Rectal smooth muscle tissue (tissue), 1 donor: Measurements from ENCODE around the gene MIA.

ENCODE experiments used
- H3K27ac ChIP-seq: one replicate; pipeline ENCODE4 v1.7.0; 2013; ENCODE audit warnings: low read depth, low read length, inconsistent platforms
- H3K27me3 ChIP-seq: one replicate; pipeline ENCODE4 v1.7.0; 2013; ENCODE audit warnings: low read length; ENCODE audit not compliant: control insufficient read depth, insufficient read depth
- H3K36me3 ChIP-seq: one replicate; pipeline ENCODE4 v1.7.0; 2013; ENCODE audit warnings: low read length; ENCODE audit not compliant: control insufficient read depth, insufficient read depth
- H3K4me1 ChIP-seq: one replicate; pipeline ENCODE4 v1.7.0; 2013; ENCODE audit warnings: low read length; ENCODE audit not compliant: control insufficient read depth, insufficient read depth
- H3K4me3 ChIP-seq: one replicate; pipeline ENCODE4 v1.7.0; 2013; ENCODE audit warnings: low read length
- H3K9ac ChIP-seq: one replicate; pipeline ENCODE4 v1.7.0; 2013; ENCODE audit warnings: low read length

MIA gene

GRCh38 chr19:40797166-40797962 lies 22.0 kb downstream of the MIA start:
- no peak overlapping the region for H3K9ac ChIP-seq
- peaks cover 21% of the 10 kb centered on the region for H3K4me1 ChIP-seq
- peaks cover 11% of the 10 kb centered on the region for H3K36me3 ChIP-seq
- no peaks in the 10 kb centered on the region for H3K27me3 ChIP-seq
- peak overlapping the region; percentile 71 for H3K4me3 ChIP-seq
- H3K27ac ChIP-seq = peak overlapping the region; percentile 95

GRCh38 chr19:40797963-40798682 lies 22.8 kb downstream of the MIA start:
- H3K9ac ChIP-seq = peak overlapping the region; percentile 38

GRCh38 chr19:40798683-40799557 lies 23.6 kb downstream of the MIA start, which contains the start of gene EGLN2:
Gene EGLN2, plus strand, starts transcription at chr19:40799191. Its CDS starts 1,382 bp downstream, at chr19:40800573.
- Histone ChIP-seq H3K36me3 (peaks cover 11% of the 10 kb centered on the region), H3K27me3 (no peaks in the 10 kb centered on the region), H3K4me3 (peak within 1 kb of the TSS; percentile 84), H3K4me1 (peaks cover 34% of the 10 kb centered on the region), H3K27ac (peak within 1 kb of the TSS; percentile 95), H3K9ac (peak within 1 kb of the TSS; percentile 78)

More at GRCh38 chr19:40797963-40798682, 22.8 kb downstream of the MIA start:
- H3K4me3 ChIP-seq = peak overlapping the region; percentile 71
- peaks cover 28% of the 10 kb centered on the region for H3K4me1 ChIP-seq
- no peaks in the 10 kb centered on the region for H3K27me3 ChIP-seq
- peaks cover 11% of the 10 kb centered on the region for H3K36me3 ChIP-seq
- H3K27ac ChIP-seq = peak overlapping the region; percentile 95

DNA sequence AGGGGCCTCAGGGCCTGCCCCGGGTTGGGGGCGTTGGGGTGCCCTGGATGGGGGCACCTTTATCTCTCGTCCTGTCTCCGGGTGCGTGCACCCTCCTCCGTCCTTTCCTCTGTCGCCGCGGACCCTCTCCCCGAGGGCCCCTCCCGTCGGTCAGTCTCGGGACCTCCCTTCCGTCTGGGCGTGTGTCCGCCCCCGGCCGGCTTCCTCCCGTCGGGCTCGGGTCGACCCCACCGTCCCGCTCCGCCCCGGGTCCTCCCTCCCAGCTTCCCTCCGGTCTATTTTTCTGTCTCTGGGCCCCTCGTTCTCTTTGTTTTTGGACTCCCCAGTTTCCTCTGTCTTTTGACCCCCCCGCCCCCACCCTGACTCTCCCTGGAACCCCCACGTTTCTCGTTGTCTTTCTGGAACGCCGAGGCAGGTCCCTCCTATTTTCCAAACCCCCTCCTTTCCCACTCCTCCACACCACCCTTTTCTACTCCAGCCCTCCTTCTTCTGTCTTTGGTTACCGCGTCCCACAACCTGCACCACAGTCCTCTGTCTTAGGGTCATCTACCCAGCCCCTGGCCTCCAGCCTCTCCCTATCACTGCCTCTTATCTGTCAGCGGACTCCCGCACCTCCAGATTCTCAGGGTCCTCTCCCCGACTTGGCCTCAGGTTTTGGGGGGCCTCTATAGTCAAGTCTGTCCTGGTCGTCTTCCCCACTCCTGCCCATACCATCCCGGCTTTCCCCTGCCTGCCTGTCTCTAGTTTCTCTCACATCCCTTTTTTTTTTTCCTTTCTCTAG lies 24.4 kb downstream of the MIA start:
- Histone ChIP-seq H3K27ac (peak overlapping the region; percentile 88), H3K36me3 (peaks cover 11% of the 10 kb centered on the region), H3K9ac (peak overlapping the region; percentile 78), H3K27me3 (no peaks in the 10 kb centered on the region), H3K4me1 (peaks cover 42% of the 10 kb centered on the region), H3K4me3 (peak overlapping the region; percentile 84)

- H3K27ac ChIP-seq = peak overlapping the region; percentile 88
- peaks cover 47% of the 10 kb centered on the region for H3K4me1 ChIP-seq
- peak overlapping the region; percentile 84 for H3K4me3 ChIP-seq
- H3K9ac ChIP-seq = no peak overlapping the region
- peaks cover 14% of the 10 kb centered on the region for H3K36me3 ChIP-seq
- no peaks in the 10 kb centered on the region for H3K27me3 ChIP-seq
Observed at GRCh38 chr19:40800339-40800996, 25.1 kb downstream of the MIA start.

DNA sequence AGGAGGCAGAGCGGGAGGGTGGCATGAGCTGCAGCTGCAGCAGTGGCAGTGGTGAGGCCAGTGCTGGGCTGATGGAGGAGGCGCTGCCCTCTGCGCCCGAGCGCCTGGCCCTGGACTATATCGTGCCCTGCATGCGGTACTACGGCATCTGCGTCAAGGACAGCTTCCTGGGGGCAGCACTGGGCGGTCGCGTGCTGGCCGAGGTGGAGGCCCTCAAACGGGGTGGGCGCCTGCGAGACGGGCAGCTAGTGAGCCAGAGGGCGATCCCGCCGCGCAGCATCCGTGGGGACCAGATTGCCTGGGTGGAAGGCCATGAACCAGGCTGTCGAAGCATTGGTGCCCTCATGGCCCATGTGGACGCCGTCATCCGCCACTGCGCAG lies 25.7 kb downstream of the MIA start:
- Histone ChIP-seq H3K9ac (no peak overlapping the region), H3K4me3 (peak overlapping the region; percentile 84), H3K27ac (peak overlapping the region; percentile 18), H3K27me3 (no peaks in the 10 kb centered on the region), H3K4me1 (peaks cover 47% of the 10 kb centered on the region), H3K36me3 (peaks cover 14% of the 10 kb centered on the region)

DNA sequence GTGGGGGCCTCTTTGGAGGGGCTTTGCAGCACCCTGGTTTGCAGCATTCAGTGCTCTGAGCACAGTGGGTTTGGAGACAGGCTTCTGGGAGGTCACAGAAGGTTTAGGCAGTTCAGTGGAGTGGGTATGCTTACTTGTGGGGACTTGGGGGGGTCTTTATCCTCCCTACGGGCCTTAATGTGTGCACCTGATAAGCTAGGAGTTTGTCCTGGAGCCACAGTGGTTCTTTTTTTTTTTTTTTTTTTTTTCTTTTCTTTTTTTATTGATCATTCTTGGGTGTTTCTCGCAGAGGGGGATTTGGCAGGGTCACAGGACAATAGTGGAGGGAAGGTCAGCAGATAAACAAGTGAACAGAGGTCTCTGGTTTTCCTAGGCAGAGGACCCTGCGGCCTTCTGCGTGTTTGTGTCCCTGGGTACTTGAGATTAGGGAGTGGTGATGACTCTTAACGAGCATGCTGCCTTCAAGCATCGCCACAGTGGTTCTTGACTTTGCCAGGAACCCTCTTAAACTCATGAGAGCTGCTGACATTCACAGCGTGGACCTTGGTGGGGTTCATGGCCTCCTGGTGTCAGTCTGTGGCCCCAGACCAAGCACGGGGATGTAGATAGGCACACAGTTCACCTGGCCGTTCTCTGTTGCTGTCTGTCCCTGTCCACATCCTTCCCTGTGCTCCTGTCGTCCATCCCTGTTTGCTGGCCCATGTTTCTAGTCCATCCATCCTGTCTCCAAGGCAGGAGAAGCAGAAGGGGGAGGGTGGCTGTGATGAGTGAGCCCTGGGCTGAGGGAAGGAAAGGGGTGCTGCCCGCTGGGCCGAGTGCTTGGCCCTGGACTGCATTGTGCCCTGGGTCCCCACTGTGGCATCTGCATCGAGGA lies 26.3 kb downstream of the MIA start:
- peaks cover 47% of the 10 kb centered on the region for H3K4me1 ChIP-seq
- no peaks in the 10 kb centered on the region for H3K27me3 ChIP-seq
- H3K4me3 ChIP-seq = peak overlapping the region; percentile 84
- H3K9ac ChIP-seq = peak overlapping the region; percentile 7
- H3K36me3 ChIP-seq = peaks cover 14% of the 10 kb centered on the region
- H3K27ac ChIP-seq = peak overlapping the region; percentile 71

DNA sequence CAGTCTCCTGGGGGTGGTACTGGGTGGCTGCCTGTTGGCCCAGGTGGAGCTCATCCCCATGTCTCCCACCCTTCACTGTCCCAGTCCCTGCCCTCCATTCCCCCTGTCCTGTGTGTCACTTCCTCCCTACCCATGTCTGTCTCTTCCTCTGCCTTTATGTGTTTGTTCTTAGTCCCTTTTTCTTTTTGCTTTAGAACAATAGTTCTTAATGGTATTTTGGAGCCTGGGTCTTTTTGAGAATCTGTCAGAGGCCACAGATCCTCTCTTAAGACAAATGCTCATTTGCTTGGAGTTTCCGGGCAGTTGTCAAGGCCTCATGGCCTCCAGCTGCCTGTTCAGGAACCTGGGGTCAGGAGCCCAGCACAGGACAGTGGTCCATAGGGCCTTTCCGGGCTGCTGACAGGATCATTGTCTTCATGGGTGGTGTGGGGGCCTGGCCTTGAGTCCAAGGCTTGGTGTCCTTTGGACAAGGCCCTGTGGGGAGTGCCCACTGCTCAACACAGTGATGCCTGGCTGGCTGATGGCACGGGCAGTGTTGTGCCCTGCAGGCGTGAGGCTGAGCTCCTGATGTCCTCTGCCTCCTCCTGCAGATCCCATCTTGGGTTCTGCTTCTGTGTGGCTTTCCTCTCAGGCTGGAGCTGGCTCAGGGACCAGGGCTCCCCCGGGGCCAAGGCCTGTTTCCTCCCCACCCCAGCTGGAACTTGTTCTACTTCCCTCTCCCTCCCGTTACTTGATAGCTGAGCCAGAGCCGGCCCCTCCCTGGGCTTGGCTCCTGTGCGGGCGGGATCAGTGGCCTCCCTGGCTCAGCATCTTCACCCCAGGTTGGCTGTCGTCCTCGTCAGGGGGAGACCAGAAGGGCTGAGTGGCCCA lies 27.2 kb downstream of the MIA start:
- peak overlapping the region; percentile 71 for H3K27ac ChIP-seq
- H3K36me3 ChIP-seq = peaks cover 15% of the 10 kb centered on the region
- peak overlapping the region; percentile 7 for H3K9ac ChIP-seq
- H3K4me3 ChIP-seq = peak overlapping the region; percentile 47
- peaks cover 47% of the 10 kb centered on the region for H3K4me1 ChIP-seq
- H3K27me3 ChIP-seq = no peaks in the 10 kb centered on the region

DNA sequence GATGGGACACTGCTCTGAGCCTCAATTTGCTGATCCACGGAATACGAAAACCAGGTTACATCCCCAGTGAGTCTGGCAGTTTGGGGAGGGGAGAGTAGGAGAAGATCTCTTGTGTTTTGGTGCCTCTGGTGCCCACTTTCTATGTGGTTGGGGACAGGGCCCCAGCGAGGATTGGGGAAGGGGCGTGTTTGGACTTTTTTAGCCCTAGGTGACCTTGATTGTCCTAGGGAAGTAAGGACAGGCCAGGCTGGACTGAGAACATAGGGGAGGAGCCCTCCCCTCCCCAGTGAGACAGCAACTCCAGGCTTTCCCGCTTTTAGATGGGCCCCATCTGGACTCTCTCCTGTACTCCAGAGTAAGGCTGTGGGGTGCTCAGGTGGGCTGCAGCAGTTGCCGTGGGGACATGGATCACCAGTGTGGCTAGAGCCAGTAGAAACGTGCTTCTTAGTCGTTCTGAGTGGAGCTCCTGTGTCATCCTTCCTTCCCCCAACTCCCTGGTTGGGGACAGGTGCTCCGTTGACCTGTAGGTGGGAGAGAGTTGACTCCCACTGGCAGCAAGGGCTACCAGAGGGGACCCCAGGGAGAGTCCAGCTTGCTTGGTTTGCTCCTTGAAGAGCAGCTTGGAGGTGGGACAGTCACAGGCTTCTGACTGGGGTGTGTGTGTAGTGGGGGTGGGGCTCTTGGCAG lies 28.0 kb downstream of the MIA start:
- Histone ChIP-seq H3K9ac (peak overlapping the region; percentile 3), H3K4me3 (peak overlapping the region; percentile 47), H3K27ac (peak overlapping the region; percentile 71), H3K27me3 (no peaks in the 10 kb centered on the region), H3K36me3 (peaks cover 22% of the 10 kb centered on the region), H3K4me1 (peaks cover 45% of the 10 kb centered on the region)
